H1 (cell line): ENCODE results near the gene SZT2. TPM values are rescaled to one million over a fixed set of nuclear protein-coding genes. Genes with fewer than 3 reads are reported as not detected.

ENCODE experiments used
- CBX5 ChIP-seq: fragments of 300-800, 300-1000 bp; sonication (generic); IDR thresholded peaks from 2 replicates; pipeline ENCODE4 v1.7.1; 2016; ENCODE audit warnings: antibody characterized with exemption, low read length, low read depth
- EZH2 ChIP-seq: fragments of 200-600 bp; sonication (generic); IDR thresholded peaks from 2 replicates; pipeline ENCODE4 v1.7.1; 2012; ENCODE audit warnings: low read depth, mild to moderate bottlenecking, moderate library complexity, low read length, inconsistent platforms; ENCODE audit not compliant: severe bottlenecking
- HDAC2 ChIP-seq, 2 experiments: fragments of 300-600 bp in 1 of 2; sonication (generic) in 1 of 2; IDR thresholded peaks; 2 replicates each; pipeline ENCODE4 v1.6.1; 2011 to 2012; ENCODE audit warnings: low read depth in 2 of 2, low read length in 2 of 2, mild to moderate bottlenecking in 2 of 2, moderate library complexity in 2 of 2, borderline replicate concordance in 1 of 2, inconsistent platforms in 1 of 2
- JUN ChIP-seq: IDR thresholded peaks from 2 replicates; pipeline ENCODE4 v1.6.1; 2011; ENCODE audit warnings: low read depth, mild to moderate bottlenecking, improper control_type of control experiment, low read length
- PHF8 ChIP-seq: fragments of 200-600 bp; sonication (generic); conservative IDR thresholded peaks from 2 replicates; pipeline ENCODE4 v1.7.1; 2012; ENCODE audit warnings: low read depth, mild to moderate bottlenecking, inconsistent platforms, low read length, moderate library complexity
- RBBP5 ChIP-seq: IDR thresholded peaks from 2 replicates; pipeline ENCODE4 v1.7.1; 2012; ENCODE audit warnings: low read depth, mild to moderate bottlenecking, inconsistent platforms, low read length, moderate library complexity, borderline replicate concordance
- RFX5 ChIP-seq: IDR thresholded peaks from 2 replicates; pipeline ENCODE4 v1.6.1; 2011; ENCODE audit warnings: low read depth, low read length, improper control_type of control experiment, borderline replicate concordance
- SIN3A ChIP-seq, 2 experiments: IDR thresholded peaks in 1 of 2; conservative IDR thresholded peaks in 1 of 2; 2 replicates each; pipeline ENCODE4 v1.6.1; 2011 to 2012; ENCODE audit warnings: low read length in 2 of 2, improper control_type of control experiment in 1 of 2, low read depth in 1 of 2, mild to moderate bottlenecking in 1 of 2
- SP4 ChIP-seq: IDR thresholded peaks from 2 replicates; pipeline ENCODE4 v1.6.1; 2012; ENCODE audit warnings: low read length, inconsistent platforms
- SUZ12 ChIP-seq: fragments of 200-600 bp; sonication (generic); IDR thresholded peaks from 2 replicates; pipeline ENCODE4 v1.6.1; 2012; ENCODE audit warnings: mild to moderate bottlenecking, inconsistent platforms, low read length, moderate library complexity, mixed read lengths
- YY1 ChIP-seq: IDR thresholded peaks from 2 replicates; pipeline ENCODE4 v1.6.1; 2011; ENCODE audit warnings: low read depth, mild to moderate bottlenecking, low read length
- polyA plus RNA-seq, 7 experiments: library from polyadenylated mRNA; depleted of rRNA in 3 of 7; stranded (reverse) in 5 of 7; unstranded in 2 of 7; fragments of >200 nt in 5 of 7; fragments of 200-250 nt in 2 of 7; gene quantifications; 1 replicate in 5 of 7; 2 replicates in 1 of 7; 4 replicates in 1 of 7; pipeline versions ENCODE4 v1.2.1 to v1.2.3, GENCODE V29; 2011 to 2013; ENCODE audit warnings: missing spikeins in 2 of 7, mixed read lengths in 2 of 7
- total RNA-seq: library from RNA; stranded (reverse); fragmentation: NEBNext Ultra II Directional; extraction: Animal tissue kit (Norgen Biotek cat#: 25700); gene quantifications from 2 replicates; pipeline ENCODE4 v1.2.1, GENCODE V29; 2021
- TF ChIP-seq, protein P1 (sequence below), 3 experiments: IDR thresholded peaks; 1 replicate in 2 of 3; 2 replicates in 1 of 3; pipeline versions ENCODE4 v1.5.1 to v1.6.1; 2011; ENCODE audit warnings: low read length in 3 of 3, mild to moderate bottlenecking in 3 of 3, inconsistent platforms in 2 of 3, low read depth in 1 of 3, moderate library complexity in 1 of 3; ENCODE audit not compliant: insufficient read depth in 1 of 3; ENCODE audit errors: control extremely low read depth in 1 of 3
- TF ChIP-seq, protein P2 (sequence below): IDR thresholded peaks from 2 replicates; pipeline ENCODE4 v1.6.1; 2011; ENCODE audit warnings: low read depth, mild to moderate bottlenecking, low read length; ENCODE audit not compliant: insufficient read depth

The SZT2 gene
- total and polyA plus RNA-seq, 2 of the 8 experiments (the other 6 are each of a cell fraction or from before 2014, with no cell fraction given), result 4.7 to 12.9 TPM

DNA sequence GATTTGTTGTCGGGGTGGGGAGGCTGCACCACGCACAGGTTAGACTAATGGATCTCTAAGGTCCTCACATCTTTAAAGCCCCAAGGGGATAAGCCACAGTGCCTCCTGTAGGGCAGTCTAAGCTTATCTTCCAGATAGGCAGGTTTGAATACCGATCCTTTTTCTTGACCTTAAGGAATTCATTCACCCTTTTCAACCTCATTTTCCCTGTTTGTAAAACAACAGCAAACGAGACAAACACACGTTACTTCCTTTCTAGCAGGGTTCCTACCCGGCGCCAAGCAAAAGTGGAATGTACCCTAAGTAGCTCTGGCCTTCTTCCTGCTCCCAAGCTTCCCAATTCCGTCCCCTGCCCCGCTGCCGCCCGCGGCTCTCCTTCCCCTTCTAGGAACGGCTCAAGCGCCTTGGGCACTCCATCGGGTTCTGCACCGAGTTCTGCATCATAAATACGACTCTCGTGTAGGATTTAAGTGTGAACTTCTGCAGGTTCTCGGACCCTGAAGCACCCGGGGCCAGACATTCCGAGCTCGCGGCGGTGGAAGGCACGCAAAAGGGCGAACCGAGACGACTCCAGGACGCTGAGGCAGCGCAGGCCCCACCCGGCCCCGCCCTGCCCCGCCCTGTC, 31.5 kb upstream of the SZT2 start (continued):
- TF ChIP-seq SUZ12, result no peak
- TF ChIP-seq, protein P1, sequence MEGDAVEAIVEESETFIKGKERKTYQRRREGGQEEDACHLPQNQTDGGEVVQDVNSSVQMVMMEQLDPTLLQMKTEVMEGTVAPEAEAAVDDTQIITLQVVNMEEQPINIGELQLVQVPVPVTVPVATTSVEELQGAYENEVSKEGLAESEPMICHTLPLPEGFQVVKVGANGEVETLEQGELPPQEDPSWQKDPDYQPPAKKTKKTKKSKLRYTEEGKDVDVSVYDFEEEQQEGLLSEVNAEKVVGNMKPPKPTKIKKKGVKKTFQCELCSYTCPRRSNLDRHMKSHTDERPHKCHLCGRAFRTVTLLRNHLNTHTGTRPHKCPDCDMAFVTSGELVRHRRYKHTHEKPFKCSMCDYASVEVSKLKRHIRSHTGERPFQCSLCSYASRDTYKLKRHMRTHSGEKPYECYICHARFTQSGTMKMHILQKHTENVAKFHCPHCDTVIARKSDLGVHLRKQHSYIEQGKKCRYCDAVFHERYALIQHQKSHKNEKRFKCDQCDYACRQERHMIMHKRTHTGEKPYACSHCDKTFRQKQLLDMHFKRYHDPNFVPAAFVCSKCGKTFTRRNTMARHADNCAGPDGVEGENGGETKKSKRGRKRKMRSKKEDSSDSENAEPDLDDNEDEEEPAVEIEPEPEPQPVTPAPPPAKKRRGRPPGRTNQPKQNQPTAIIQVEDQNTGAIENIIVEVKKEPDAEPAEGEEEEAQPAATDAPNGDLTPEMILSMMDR (IDR thresholded peaks at IDR 0.05; ENCODE audit: control extremely low read depth in 1 of 3, insufficient read depth in 1 of 3, low read depth in 1 of 3, low read length in 3 of 3), result peak in 2 of 3 experiments; percentile 49 to 70; a peak in 3 of 4 replicates
- TF ChIP-seq SP4, result no peak
- no peak for TF ChIP-seq JUN
- no peak for TF ChIP-seq EZH2
- TF ChIP-seq, protein P2, sequence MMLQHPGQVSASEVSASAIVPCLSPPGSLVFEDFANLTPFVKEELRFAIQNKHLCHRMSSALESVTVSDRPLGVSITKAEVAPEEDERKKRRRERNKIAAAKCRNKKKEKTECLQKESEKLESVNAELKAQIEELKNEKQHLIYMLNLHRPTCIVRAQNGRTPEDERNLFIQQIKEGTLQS, result no peak
- 0 out of 2 replicates have a peak, but pooled peaks have one; percentile 47 for TF ChIP-seq RBBP5
- no peak for TF ChIP-seq RFX5
- TF ChIP-seq PHF8, result peak; percentile 50
- TF ChIP-seq HDAC2 (IDR thresholded peaks at IDR 0.05; ENCODE audit: borderline replicate concordance in 1 of 2, low read depth in 2 of 2, low read length in 2 of 2), result no peak; a peak in 1 of 4 replicates
- TF ChIP-seq SIN3A (conservative IDR thresholded peaks at IDR 0.05 in 1 of 2, IDR thresholded peaks at IDR 0.05 in 1 of 2; ENCODE audit: low read depth in 1 of 2, low read length in 2 of 2), result no peak
- TF ChIP-seq YY1, result peak; percentile 86
- no peak for TF ChIP-seq CBX5
